Activated CD8-positive, alpha-beta T cell treated with anti-CD3 and anti-CD28 coated beads for 36 hours (primary cell): ENCODE data around the gene PCDHGA11. TPM values are rescaled to one million over a fixed set of nuclear protein-coding genes. Genes with fewer than 3 reads are reported as not detected.
"Not testable (repeated sequence)": the region's sequence is repeated elsewhere in the genome, so short reads cannot be mapped to it uniquely, and the experiment has no call there.

ENCODE experiments used
- ATAC-seq: fragments of 200-7000 bp; cut with Tn5 transposase; one replicate; pipeline ENCODE4 v1.10.0; 2021; ENCODE audit warnings: mild to moderate bottlenecking, moderate library complexity
- CTCF ChIA-PET: fragments of 350-600 bp; sonication (Branson Sonifier 250); formaldehyde crosslinking; loops from one replicate; lab custom pipeline; 2021; ENCODE audit warnings: antibody characterized with exemption; lab: Charles Lee
- POLR2A ChIA-PET: fragments of 350-600 bp; sonication (Branson Sonifier 250); formaldehyde crosslinking; loops from one replicate; lab custom pipeline; 2021; ENCODE audit warnings: antibody characterized with exemption; lab: Charles Lee
- DNase-seq: peaks from one replicate; pipeline ENCODE4 v3.0.0-alpha.2; 2020
- H3K27ac Mint-ChIP-seq: one replicate; pipeline ENCODE4 v1.8.0; 2021; ENCODE audit warnings: mild to moderate bottlenecking, mixed read lengths
- H3K27me3 Mint-ChIP-seq: one replicate; pipeline ENCODE4 v1.8.0; 2021; ENCODE audit warnings: mixed read lengths
- H3K36me3 Mint-ChIP-seq: one replicate; pipeline ENCODE4 v1.8.0; 2021; ENCODE audit warnings: low read depth, mixed read lengths
- H3K4me1 Mint-ChIP-seq: one replicate; pipeline ENCODE4 v1.8.0; 2021; ENCODE audit warnings: low read depth, mixed read lengths
- H3K4me3 Mint-ChIP-seq: one replicate; pipeline ENCODE4 v1.8.0; 2021; ENCODE audit warnings: mild to moderate bottlenecking, moderate library complexity, mixed read lengths
- H3K9me3 Mint-ChIP-seq: one replicate; pipeline ENCODE4 v1.8.0; 2021; ENCODE audit warnings: mixed read lengths
- CTCF ChIP-seq: fragments of 200-600 bp; IDR thresholded peaks from one replicate; pipeline ENCODE4 v1.8.0; 2022; ENCODE audit warnings: antibody characterized with exemption, mild to moderate bottlenecking
- intact Hi-C: fragments of 100-400 bp; cut with micrococcal nuclease; formaldehyde crosslinking; loops from one replicate; pipeline ENCODE4 v1.10.0; 2022
- total RNA-seq, 2 experiments: library from RNA; stranded (reverse); gene quantifications; one replicate each; pipeline ENCODE4 v1.2.3, GENCODE V29; 2021

PCDHGA11 gene
- not detected for total RNA-seq

DNA sequence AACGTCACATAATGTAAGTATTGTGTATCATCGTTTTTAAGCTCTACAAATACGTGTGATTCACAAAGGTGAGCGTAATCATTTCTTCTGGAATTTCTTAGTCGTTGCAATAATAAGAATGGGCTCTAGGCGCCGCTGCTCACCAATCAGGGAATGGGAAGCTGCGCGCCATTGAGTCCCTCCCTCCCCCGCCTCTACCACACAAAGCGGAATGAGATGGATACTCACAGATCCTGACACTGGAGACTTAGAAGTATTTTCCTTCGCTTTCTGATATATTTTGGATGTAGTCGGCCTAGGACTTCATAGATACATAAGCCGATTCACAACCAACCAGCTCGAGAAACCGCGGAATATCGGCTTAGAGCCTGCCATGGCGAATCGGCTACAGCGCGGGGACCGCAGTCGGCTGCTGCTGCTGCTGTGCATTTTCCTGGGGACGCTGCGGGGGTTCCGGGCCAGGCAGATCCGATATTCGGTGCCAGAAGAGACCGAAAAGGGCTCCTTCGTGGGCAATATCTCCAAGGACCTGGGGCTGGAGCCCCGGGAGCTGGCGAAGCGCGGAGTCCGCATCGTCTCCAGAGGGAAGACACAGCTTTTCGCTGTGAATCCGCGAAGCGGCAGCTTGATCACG lies at the start of gene PCDHGA11:
PCDHGA11 (plus strand) TSS at position 197 of the 634 bp plus-strand sequence; CDS start at position 374, 177 bp downstream.
- POLR2A ChIA-PET, result no interaction called here
- peak; percentile 76 for TF ChIP-seq CTCF
- CTCF ChIA-PET, result interaction anchor here (0.6 to 6.5 kb wide), 41 partner anchors 8 to 234 kb away, joined by 3 to 71 read pairs (median 4); partner anchors contain the start of genes PCDHB9, PCDHGA1, PCDHGA10 and PCDHGA12
- H3K9me3 Mint-ChIP-seq, result peaks cover 28% of the 10 kb centered on the region
- peak within 1 kb of the TSS; percentile 74 for H3K4me3 Mint-ChIP-seq
- peaks cover 28% of the 10 kb centered on the region for H3K36me3 Mint-ChIP-seq
- ATAC-seq (peak; percentile 61), DNase-seq (peak; percentile 69)
- no peak within 1 kb of the TSS for H3K27ac Mint-ChIP-seq
- H3K27me3 Mint-ChIP-seq, result peaks cover 72% of the 10 kb centered on the region
- peaks cover 8% of the 10 kb centered on the region for H3K4me1 Mint-ChIP-seq
- intact Hi-C loops, result no loop called here

- peaks cover 2% of the 10 kb centered on the region for H3K4me1 Mint-ChIP-seq
- TF ChIP-seq CTCF, result no peak
- intact Hi-C loops, result no loop called here
- no peak for ATAC-seq
- H3K4me3 Mint-ChIP-seq, result no peak overlapping the region
- peaks cover 65% of the 10 kb centered on the region for H3K27me3 Mint-ChIP-seq
- H3K9me3 Mint-ChIP-seq, result peaks cover 30% of the 10 kb centered on the region
- no peak overlapping the region for H3K27ac Mint-ChIP-seq
- ChIA-PET CTCF (interaction anchor here (1.0 to 3.5 kb wide), 6 partner anchors 35 to 193 kb away, joined by 5 to 23 read pairs (median 9); partner anchors contain the start of genes PCDHB9, PCDHGA10, PCDHGA12 and PCDHGB6), POLR2A (no interaction called here)
- DNase-seq, result no peak
- peaks cover 22% of the 10 kb centered on the region for H3K36me3 Mint-ChIP-seq
Measured at GRCh38 chr5:141371572-141372475, 49.0 kb upstream of the PCDHGA11 start.

- CTCF ChIA-PET, result interaction anchor here (0.6 to 1.5 kb wide), 14 partner anchors 15 to 190 kb away, joined by 3 to 7 read pairs (median 3); partner anchors contain the start of genes PCDHGA10, PCDHGA11, PCDHGA12 and TAF7
- H3K4me3 Mint-ChIP-seq, result peak within 1 kb of the TSS; percentile 39
Measured at GRCh38 chr5:141373673-141374317, 47.1 kb upstream of the PCDHGA11 start, which contains the start of gene PCDHGA6. TSS of gene PCDHGA6 (plus strand) at chr5:141373891. CDS start at chr5:141374084, 193 bp downstream.

DNA sequence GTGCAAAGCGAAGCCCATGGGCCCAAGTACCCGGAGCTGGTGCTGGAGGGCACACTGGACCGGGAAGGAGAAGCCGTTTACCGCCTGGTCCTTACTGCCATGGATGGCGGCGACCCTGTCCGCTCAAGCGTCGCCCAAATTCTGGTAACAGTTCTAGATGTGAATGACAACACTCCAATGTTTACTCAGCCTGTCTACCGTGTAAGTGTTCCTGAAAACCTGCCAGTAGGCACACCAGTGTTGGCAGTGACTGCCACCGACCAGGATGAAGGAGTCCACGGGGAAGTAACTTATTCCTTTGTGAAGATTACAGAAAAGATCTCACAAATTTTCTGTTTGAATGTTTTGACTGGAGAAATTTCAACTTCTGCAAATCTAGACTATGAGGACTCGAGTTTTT lies 46.2 kb upstream of the PCDHGA11 start:
- intact Hi-C loops, result no loop called here
- DNase-seq, result no peak
- CTCF ChIA-PET, result interaction anchor here (0.9 to 1.5 kb wide), 12 partner anchors 15 to 189 kb away, joined by 3 to 7 read pairs (median 3); partner anchors contain the start of genes PCDHGA10, PCDHGA11, PCDHGA12 and TAF7
- peaks cover 30% of the 10 kb centered on the region for H3K9me3 Mint-ChIP-seq
- H3K27me3 Mint-ChIP-seq, result peaks cover 60% of the 10 kb centered on the region
- peaks cover 2% of the 10 kb centered on the region for H3K4me1 Mint-ChIP-seq
- no peak for ATAC-seq
- no peak overlapping the region for H3K4me3 Mint-ChIP-seq
- no peak overlapping the region for H3K27ac Mint-ChIP-seq
- TF ChIP-seq CTCF, result no peak
- POLR2A ChIA-PET, result no interaction called here
- peaks cover 24% of the 10 kb centered on the region for H3K36me3 Mint-ChIP-seq

More at GRCh38 chr5:141373673-141374317, 47.1 kb upstream of the PCDHGA11 start, which contains the start of gene PCDHGA6:
- ATAC-seq (no peak), DNase-seq (no peak)
- Mint-ChIP-seq H3K27ac (no peak within 1 kb of the TSS), H3K4me1 (peaks cover 2% of the 10 kb centered on the region), H3K9me3 (peaks cover 30% of the 10 kb centered on the region), H3K27me3 (peaks cover 58% of the 10 kb centered on the region), H3K36me3 (peaks cover 24% of the 10 kb centered on the region)
- intact Hi-C loops, result no loop called here
- POLR2A ChIA-PET, result no interaction called here
- peak; percentile 25 for TF ChIP-seq CTCF

DNA sequence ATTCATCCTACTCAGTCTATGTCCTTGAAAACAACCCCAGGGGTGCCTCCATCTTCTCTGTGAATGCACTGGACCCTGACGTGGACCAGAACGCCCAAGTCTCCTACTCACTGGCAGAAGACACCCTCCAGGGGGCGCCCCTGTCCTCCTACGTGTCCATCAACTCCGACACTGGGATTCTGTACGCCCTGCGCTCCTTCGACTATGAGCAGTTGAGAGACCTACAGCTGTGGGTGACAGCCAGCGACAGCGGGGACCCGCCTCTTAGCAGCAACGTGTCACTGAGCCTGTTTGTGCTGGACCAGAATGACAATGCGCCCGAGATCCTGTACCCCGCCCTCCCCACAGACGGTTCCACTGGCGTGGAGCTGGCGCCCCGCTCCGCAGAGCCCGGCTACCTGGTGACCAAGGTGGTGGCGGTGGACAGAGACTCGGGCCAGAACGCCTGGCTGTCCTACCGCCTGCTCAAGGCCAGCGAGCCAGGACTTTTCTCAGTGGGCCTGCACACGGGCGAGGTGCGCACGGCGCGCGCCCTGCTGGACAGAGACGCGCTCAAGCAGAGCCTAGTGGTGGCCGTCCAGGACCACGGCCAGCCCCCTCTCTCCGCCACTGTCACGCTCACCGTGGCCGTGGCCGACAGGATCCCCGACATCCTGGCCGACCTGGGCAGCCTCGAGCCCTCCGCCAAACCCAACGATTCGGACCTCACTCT lies 45.3 kb upstream of the PCDHGA11 start:
- intact Hi-C loops, H3K4me1 Mint-ChIP-seq, ATAC-seq, POLR2A ChIA-PET, DNase-seq, H3K4me3 Mint-ChIP-seq, H3K27ac Mint-ChIP-seq: not testable (repeated sequence)
- Mint-ChIP-seq H3K9me3 (peaks cover 30% of the 10 kb centered on the region), H3K27me3 (peaks cover 55% of the 10 kb centered on the region), H3K36me3 (peaks cover 24% of the 10 kb centered on the region)
- CTCF ChIA-PET, result interaction anchor here (1.4 to 1.5 kb wide), 2 partner anchors 139 to 188 kb away, joined by 3 to 5 read pairs; no protein-coding TSS in a partner anchor
